Measurements from ENCODE around the gene ELMO2.

- no peak for TF ChIP-seq POLR2A (IDR thresholded peaks at IDR 0.05; ENCODE audit: low read depth, low read length)
- no peak; the same call in 1 of the 2 replicates for TF ChIP-seq POLR2AphosphoS5 (IDR thresholded peaks at IDR 0.05; ENCODE audit: low read depth, low read length)
These were observed 54.9 kb downstream of the ELMO2 start for GRCh38 chr20:46351357-46352058.
